Right ventricle myocardium inferior (tissue), 1 donor: ENCODE data around the gene HOXA7. TPM values are rescaled to one million over a fixed set of nuclear protein-coding genes. Genes with fewer than 3 reads are reported as not detected.

ENCODE experiments used
- ATAC-seq: fragments of 200-7000 bp; cut with Tn5 transposase; one replicate; pipeline ENCODE4 v1.9.1; 2020; ENCODE audit warnings: mild to moderate bottlenecking, moderate library complexity
- DNase-seq: peaks from one replicate; pipeline ENCODE4 v3.0.0; 2021; ENCODE audit errors: missing footprints
- intact Hi-C: fragments of 100-400 bp; cut with DNase I; formaldehyde crosslinking; loops from one replicate; pipeline ENCODE4 v1.11.0; 2022
- total RNA-seq: library from RNA; stranded (reverse); fragmentation: NEBNext Ultra II Directional; extraction: Animal tissue kit (Norgen Biotek cat#: 25700); gene quantifications from one replicate; pipeline ENCODE4 v1.2.1, GENCODE V29; 2021
- donor health status: DM: no; HTN: yes; CAD: no; lungs with severe emphysema.

HOXA7 gene
- total RNA-seq, 1 donor from 2014 or later = not detected

DNA sequence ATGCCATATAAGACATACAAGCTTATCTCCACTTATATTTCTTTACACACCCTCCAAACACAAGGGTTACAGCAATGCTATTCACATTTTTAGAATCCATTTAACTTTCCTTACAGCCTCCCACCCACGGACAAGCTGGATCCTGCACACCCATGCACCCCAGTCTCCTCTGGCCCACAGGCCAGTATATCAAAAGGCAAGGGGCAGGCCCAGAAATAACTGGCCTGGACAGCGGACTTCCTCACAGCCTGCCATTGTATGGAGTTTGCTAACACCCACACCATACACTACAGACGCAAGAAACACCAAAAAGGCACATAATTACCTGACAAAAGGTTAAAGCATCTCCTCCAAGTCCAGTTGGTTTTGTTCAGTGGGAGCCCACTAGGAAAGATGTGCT is 37.9 kb downstream of the HOXA7 start:
- intact Hi-C loops = no loop called here
- DNase-seq = no peak
- no peak for ATAC-seq

DNA sequence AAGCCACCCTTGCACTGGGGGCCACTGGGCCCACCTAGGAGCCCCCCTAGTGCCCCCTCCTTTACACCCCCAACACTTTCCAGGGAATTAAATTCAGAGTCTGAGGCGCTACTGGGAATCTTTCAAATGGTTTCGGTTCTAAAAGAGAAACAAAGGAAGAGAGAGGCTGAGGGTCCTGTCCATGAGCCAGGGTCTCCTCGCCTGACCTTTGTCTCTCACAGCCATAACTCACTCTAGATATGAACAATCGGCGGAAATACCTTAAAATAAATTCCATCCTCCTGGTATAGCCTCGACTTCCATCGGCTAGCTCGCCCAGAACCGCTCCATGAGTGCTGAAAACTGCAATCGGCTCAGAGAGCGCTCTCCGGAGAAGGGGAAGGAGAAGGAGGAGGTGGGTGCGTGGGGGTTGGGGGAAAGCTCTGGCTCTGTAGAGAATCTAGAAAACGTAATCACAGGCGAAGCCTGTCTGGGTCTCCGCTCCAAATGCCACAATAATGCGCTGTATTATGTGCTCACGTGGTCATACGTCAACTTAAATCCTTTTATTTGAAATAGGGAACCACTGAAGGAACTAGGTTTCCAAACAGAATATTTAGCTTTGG is 38.5 kb downstream of the HOXA7 start:
- intact Hi-C loops = no loop called here
- no peak for ATAC-seq

DNA sequence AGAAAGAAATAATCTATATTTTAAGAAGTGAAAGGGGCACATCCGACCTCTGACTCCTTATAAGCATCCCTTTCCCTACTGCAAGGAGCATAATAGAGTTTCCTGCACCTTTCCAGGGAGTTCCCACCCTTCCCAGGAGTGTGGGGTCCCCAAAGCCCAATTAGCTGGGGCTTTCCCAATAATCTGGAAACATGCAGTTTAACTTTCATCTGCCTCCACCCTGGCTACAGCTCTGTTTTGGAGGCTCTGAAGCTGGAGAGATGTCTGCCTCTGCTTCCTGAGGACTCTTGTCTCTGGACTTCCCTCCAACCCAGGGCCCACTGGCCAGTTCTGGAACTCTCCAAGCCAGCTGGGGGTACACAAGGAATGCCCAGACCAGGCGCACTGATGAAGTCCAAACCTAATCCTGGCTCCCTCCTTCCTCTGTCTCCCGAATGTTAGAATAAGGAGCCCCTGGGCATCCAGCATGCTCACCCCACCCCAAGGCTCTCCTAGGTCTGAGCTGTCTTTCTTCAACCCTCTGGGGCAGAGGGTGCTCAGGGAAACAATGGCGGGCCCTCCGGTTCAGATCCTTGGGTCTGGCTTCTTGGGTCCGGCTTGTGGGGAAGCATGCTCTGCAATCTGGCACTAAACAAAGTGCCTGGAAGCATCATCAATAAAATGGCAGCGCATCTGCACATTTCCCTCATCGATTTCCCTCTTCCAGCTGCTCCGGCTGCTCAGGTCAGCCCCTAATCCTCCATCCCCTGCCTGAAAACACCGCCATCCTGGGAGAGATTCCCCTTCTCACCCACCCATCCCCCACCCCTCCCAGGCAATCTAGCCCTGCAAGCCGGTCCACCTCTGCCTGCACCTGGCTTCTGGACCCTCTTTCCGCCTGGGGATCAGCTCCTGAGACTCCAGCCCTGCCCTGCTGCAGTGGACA is 39.3 kb downstream of the HOXA7 start:
- intact Hi-C loops = no loop called here
- ATAC-seq (no peak), DNase-seq (no peak)

More for the DNA sequence above, 38.5 kb downstream of the HOXA7 start:
- DNase-seq = no peak

DNA sequence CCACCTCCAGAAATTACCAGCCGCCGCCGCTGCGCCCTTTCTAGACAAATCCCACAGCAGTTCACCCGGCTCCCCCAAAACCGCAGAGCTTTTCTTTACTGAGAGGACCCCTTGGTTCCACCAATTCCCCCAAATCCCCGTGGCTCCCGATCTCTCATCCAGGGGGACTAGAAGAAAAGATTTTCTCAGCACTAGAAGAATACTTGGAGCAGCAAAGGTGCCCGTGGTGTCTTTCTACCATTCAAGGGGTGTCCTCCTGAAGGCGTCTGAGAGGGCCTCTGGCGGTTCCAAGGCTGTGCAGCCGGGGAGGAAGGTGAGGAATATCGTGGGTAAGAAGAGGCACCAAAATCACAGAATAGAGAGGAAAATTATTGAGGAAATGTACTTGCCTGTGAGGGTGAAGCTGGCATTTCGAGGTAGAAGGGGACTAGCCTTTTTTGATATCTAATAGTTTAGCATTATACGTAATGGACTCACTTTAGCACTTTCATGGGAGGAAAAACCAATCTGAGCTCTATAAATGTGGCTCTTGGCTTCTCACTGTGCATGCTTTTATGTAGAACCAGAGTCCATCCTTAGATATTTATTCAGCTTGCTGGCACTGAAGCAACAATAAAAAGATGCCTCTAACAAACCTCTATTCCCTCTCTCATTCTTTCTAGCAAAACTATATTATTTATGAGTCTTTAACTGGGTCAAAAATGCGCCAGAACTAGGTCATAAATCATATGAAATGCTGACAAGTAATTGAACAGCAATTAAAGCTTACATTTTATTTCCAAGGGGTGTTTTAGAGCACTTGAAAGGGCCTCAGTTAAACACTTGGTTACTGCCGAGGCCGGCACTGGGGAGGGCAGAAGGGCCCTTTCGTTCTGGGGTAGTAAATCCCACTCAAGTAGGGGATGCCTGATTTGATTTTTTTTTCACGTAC is 40.2 kb downstream of the HOXA7 start:
- DNase-seq (no peak), ATAC-seq (no peak)
- intact Hi-C loops = no loop called here

DNA sequence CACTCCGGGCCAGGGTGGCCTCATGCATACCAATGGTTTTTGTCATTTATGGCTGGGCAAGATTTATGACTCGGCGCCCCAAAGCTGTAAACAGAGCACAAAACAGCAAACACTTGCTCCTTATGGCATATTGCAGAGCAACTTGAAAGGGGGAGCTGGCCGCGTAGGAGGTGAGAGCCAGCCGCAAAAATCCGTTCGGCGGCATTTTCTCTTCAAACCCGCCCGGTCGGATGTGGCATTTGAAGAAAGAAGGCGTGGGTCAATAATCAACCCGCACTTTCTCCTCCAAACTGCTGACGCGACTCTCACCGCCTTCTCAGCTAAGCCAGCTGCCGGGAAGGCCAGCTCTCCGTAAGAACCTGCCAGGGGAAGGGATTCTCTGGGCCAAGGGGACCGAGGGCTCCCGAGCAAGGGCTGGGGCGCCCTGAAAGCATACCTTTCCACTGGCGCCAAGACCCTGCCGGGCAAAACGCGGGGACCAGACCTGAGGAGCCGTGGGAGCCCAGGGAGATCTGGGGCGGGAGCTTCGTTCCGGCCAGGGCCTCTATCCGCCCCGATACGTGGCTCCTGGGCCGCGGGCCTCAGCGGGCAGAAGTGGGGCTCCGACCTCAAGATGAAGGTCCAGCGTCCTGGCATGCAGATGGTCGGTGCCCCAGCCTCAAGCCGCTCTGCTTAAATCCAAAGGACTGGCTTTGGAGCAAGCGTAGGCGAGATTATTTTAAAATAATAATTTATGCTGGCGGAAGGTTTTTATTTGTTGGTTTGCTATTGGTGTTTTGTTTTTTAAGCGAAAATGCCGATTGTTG is 41.1 kb downstream of the HOXA7 start:
- intact Hi-C loops = no loop called here
- ATAC-seq = no peak
- no peak for DNase-seq

DNA sequence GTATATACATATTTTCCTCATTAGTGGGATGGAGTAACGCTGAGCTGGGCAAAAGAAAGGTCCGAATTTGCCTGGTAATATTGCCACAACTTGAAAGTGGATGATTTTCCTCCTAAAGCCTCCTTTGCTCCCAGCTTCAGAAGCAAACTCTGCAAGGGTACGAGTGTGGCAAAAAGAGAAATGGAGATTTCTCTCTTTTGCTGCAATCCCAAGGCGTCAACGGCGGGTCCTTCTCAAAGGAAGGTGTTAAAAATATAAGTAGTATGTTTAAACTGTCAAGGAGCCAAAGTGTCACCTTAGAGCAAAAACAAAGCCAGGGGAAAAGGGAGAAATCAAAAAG is 41.6 kb downstream of the HOXA7 start:
- DNase-seq (no peak), ATAC-seq (no peak)
- intact Hi-C loops = no loop called here

DNA sequence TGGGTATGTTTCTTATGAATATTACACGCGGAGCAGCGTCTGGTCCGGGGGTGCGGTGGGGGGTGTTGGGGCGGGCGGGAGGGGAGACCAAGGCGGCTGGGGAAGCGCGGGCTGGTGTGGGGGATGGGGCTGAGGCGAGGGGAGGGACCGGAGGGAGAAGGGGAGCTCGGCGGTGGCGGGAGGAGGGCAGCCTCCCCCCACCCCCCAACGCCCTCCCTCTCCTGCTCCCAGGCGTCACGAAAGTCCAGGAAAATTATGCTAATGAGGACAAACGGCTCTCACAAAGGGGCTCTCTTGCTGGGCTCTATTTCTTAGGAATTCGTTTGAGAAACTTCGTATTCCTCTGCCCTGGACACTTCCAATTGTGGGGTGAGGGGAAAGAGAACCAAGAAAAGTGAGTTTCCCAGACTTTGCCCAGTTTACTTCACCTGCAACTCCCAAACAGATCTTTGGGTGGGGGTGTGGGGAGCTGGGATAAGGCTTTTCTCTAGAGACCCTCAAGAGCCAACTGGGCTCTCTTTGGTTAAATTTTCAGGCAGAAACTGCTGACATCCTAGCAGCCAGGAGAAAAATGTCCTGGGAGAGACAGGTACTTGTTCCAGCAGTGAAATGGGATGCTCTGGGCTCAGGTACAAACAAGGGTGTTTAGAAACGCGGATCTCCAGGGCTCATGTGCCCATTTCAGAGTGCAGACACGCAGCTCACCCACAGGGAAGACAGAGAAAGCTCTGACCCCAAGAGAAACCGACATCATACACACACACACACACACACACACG is 42.3 kb downstream of the HOXA7 start:
- ATAC-seq (no peak), DNase-seq (no peak)
- intact Hi-C loops = no loop called here

DNA sequence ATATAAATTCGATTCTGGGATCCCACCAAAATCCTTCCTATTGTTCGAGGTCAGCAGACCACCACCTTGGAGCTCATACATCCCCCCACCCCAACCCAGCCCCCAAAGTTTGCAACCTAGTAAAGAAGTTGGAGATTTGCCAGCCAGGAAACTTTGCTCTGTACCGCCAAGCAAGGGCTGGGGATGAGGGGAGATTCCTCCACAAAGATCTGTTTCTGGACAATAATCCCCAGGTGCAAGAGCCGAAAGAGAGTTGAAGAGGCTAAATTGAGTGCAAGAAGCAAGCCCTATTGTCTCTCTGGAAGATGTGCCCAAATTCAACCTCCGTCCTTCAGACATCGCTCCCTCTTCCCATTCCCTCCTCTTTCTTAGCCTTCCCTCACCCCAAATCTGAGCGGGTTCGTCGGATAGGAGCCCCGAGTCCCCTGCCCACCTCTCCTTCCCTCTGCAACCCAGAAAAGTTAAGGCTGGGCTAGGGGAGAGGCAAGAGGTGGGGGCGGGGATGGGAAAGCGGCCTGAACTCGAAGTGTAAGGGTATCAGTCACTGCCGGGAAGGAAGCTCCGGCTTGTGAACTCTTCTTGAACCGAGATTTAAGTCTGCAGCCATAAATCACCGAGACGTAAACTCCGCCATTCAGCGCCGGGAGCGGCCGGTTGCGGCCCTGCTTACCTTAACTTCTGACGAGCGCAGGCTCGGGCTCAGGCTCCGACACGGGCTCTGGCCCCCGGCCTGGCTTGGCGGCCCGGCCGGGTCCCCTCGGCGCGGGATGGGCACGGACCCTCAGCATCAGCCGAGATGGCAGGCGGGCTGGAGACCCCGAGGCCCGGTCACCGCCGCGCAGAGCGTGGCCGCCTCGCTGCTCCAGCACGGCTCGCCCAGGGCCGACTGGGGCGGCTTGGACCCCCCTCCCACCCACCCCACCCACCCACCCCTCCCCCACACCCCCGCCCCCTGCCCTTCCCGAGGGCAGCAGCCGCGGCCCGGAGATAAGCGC is 43.2 kb downstream of the HOXA7 start:
- intact Hi-C loops = no loop called here
- ATAC-seq (no peak), DNase-seq (peak; percentile 68)

DNA sequence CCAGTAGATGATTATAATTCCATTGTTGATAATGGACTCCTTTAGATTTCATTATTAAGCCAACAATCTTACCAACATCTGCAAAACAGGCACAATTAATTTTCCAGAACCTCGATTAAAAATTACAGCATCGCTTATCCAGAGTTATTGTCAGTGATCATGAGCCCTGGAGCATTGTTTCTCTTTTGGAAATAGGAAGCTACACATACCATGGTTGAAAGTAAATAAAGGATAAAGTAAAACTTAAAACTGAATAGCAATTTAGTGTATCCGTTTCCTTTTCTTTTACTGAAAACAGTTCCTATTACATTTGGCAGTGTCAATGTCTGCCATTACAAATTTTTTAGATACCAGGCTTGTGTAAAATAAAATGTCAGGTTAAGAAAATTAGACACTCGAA is 44.1 kb downstream of the HOXA7 start:
- intact Hi-C loops = no loop called here
- no peak for DNase-seq
- no peak for ATAC-seq

DNA sequence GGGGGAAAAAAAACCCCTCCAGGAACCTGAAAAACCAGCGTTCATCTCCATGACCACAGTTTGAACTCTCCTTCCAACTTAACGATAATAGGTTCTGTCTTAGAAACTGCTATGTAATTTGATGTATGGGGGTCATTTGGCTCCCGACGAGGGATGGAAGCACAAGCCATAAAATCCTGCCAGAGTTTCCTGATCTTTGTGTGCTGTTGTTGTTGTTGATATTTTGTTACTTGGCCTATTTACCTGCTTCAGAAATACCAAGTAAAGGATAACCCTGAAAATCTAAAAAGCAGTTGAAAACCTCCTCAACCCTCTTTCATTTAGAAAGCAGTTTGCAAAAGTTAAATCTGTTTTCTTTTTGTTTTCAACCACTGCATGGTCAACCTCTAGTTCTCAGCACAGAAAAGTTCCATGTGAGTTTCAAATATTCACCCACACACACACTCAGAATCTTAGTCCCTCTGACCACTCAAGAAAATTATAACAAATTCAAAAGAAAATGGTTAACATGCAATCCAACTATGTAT is 44.7 kb downstream of the HOXA7 start:
- intact Hi-C loops = no loop called here
- no peak for ATAC-seq
- no peak for DNase-seq

DNA sequence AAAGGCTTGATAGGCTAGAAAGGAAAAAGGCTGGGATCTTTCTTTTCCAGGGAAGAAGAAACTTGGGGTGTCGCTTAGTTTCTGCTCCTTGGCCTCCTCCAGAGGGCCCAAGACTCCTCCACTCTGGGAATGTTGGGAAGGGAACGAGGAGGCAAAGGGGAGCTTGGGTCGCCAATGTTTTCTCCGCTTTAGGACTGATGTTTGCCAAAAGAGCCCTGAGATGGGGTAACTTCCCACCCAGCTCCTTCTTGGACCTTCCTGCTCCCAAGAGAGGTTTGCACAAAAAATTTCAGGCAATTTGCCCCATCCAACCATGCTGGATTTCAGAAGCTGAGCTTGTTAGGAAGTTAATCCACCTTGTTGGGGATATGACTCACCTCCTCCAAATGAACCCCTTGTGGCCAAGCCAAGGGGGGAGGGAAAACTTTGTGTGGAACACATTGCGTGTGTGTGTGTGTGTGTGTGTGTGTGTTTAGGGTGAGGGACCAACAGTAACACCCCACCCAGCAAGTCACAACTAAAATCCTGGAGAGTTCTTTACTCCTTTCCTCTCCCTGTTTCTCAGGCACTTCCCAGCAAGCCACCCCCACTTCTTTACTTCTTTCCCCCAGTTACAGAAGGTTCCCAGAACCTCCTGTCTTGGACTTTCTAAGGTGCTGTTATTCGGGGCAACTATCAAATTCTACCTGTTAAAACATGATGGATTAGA is 45.3 kb downstream of the HOXA7 start:
- no peak for ATAC-seq
- intact Hi-C loops = no loop called here
- DNase-seq = no peak

DNA sequence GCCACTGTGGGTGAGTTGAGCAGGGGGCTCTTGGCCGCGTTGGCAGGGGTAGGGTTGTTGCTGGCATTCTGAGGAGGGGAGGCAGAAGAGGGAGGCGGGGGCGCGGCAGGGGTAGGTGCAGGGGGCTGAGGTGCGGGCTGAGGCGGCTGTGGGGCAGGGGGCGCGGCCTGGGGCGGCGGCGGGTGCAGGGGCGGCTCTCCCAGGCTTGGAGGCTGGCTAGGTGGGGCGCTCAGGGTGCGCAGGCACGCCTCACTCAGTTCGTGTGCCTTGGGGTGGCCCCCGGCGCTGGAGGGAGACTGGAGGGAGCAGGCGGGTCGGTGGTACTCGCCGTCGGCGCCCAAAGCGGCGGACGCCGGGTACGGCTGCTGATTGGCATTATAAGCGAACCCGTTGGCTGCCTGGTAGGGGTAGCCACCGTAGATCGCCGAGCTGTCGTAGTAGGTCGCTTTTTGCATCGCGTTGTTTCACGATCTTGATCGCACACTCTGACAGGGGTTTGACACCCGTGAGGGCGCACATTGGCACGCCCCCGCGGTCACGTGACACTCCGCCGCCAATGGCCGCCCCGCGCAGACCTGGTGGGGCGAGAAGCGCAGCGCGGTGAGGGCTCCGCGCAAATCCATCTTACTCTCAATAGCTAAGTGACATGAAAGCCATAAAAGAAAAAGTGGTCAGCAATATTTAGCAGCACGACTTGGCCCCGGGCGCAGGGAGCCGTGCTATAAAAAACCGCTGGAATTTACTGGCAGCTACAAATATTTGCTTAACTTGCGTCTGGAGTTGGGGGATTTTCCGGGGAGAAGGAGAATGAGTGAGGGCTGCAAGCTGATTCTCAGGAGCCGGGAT is 46.1 kb downstream of the HOXA7 start:
- intact Hi-C loops = no loop called here
- DNase-seq (no peak), ATAC-seq (no peak)

DNA sequence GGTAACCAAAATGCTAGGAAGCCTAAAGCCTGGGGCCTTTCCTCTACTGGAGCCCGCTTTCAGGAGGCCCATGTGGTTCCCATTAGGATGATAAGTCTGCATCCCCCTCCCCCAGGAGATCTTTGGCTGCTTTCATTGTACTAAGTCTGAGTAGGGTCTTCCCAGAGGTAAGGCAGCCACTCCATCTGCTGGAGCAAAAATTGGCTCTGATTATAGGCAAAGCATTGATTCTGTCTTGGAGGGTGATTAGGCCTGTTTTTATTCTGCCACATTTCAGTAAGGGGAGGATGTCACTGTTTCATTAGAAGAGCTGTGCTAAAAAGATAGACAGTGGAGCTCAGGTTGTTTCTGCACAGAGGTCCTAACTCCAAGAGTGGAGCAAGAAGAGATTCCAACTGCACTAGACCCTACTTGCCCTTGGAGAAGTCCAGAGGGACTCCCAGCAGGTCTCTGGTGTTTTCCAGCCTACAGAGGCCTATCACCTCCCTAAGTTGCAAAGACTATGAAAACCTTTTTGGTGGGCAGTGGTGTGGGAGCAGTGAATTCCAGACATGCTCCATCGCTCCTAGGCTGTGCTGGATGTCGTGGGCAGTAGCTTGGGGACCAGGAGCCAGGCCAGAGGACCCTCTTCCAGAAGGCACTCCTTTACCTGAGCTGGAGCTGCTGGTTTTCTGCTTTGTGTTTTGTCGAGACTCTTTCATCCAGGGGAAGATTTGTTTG is 46.8 kb downstream of the HOXA7 start:
- intact Hi-C loops = no loop called here
- no peak for ATAC-seq

DNA sequence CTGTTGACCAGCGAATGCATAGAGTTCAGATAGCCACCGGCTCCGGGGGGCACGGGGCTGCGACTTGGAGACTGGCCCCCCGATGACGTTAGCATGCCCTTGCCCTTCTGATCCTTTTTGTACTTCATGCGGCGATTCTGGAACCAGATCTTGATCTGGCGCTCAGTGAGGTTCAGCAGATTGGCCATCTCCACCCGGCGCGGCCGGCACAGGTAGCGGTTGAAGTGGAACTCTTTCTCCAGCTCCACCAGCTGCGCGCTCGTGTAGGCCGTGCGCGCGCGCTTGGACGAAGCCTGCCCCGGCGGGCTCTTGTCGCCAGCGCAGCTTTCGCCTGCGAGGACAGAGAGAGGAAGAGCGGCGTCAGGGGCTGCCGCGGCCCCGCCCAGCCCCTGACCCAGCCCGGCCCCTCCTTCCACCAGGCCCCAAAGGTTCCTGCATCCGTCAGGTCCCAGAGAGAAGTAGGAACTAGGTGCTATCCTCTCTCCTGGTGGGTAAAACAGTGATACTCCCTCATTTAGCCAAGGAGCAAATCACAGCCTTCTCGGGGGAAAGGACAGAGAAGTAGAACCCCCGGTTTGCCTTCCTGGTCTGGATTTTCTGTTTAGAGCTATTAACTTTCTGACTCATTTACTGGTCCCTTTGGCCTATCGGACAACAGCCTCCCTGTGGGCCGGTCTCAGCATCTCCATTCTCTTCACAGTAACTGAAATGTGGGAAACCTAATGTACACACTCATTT is 47.9 kb downstream of the HOXA7 start:
- no peak for DNase-seq
- intact Hi-C loops = no loop called here
- ATAC-seq = peak; percentile 46

More for the DNA sequence above, 46.8 kb downstream of the HOXA7 start:
- no peak for DNase-seq
